Adrenal gland (tissue), 5 donors: ENCODE data around the gene VAMP2.

Experiments used
- POLR2A ChIP-seq, 2 donors: fragments of 450-650 bp; IDR thresholded peaks; one replicate each; pipeline ENCODE4 v1.6.1; 2017; ENCODE audit warnings: antibody characterized with exemption in 2 of 2, mild to moderate bottlenecking in 2 of 2, moderate library complexity in 1 of 2
- TF ChIP-seq, protein P1 (sequence below), 6 experiments: fragments of 450-650 bp in 4 of 6; fragments of 200-600 bp in 2 of 6; sonication (generic) in 1 of 6; IDR thresholded peaks; 1 replicate in 5 of 6; 2 replicates in 1 of 6; pipeline versions ENCODE4 v1.5.1 to v1.8.0; 2016 to 2021; ENCODE audit warnings: antibody characterized with exemption in 6 of 6, mild to moderate bottlenecking in 2 of 6, moderate library complexity in 1 of 6
- donor health status: DM: no; HTN: no; CAD: no.

GRCh38 chr17:8186787-8187516, 24.2 kb upstream of the VAMP2 start:
- TF ChIP-seq, protein P1, sequence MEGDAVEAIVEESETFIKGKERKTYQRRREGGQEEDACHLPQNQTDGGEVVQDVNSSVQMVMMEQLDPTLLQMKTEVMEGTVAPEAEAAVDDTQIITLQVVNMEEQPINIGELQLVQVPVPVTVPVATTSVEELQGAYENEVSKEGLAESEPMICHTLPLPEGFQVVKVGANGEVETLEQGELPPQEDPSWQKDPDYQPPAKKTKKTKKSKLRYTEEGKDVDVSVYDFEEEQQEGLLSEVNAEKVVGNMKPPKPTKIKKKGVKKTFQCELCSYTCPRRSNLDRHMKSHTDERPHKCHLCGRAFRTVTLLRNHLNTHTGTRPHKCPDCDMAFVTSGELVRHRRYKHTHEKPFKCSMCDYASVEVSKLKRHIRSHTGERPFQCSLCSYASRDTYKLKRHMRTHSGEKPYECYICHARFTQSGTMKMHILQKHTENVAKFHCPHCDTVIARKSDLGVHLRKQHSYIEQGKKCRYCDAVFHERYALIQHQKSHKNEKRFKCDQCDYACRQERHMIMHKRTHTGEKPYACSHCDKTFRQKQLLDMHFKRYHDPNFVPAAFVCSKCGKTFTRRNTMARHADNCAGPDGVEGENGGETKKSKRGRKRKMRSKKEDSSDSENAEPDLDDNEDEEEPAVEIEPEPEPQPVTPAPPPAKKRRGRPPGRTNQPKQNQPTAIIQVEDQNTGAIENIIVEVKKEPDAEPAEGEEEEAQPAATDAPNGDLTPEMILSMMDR (IDR thresholded peaks at IDR 0.05) = peak in 2 of 6 experiments; percentile 4 to 27
- TF ChIP-seq POLR2A (IDR thresholded peaks at IDR 0.05) = no peak
